Measurements from ENCODE around the gene RAD9A. TPM values are rescaled to one million over a fixed set of nuclear protein-coding genes. Genes with fewer than 3 reads are reported as not detected.

The RAD9A gene
- total and polyA plus RNA-seq, 9 of the 15 experiments (the other 6 are each of a cell fraction or from before 2014, with no cell fraction given) = 1.4 to 41.2 (median 16.1) TPM

- TF ChIP-seq TFAP4 (CRISPR knock-in tag; IDR thresholded peaks at IDR 0.05; ENCODE audit: borderline replicate concordance) (peak; percentile 46; the same call in 1 of the 2 replicates), POLR2AphosphoS2 (IDR thresholded peaks at IDR 0.05; ENCODE audit: low read length) (no peak), HMG20B (CRISPR knock-in tag; IDR thresholded peaks at IDR 0.05) (no peak), ZNF395 (CRISPR knock-in tag; IDR thresholded peaks at IDR 0.05) (no peak), ZNF444 (CRISPR knock-in tag; IDR thresholded peaks at IDR 0.05) (no peak), RBM15 (IDR thresholded peaks at IDR 0.05; ENCODE audit: insufficient read depth, low read length) (no peak), MXI1 (IDR thresholded peaks at IDR 0.05; ENCODE audit: low read depth, low read length) (no peak), HDAC2 (IDR thresholded peaks at IDR 0.05) (0 out of 2 replicates have a peak, but pooled peaks have one; percentile 37), ARID1B (IDR thresholded peaks at IDR 0.05) (peak; percentile 35), CEBPB (tag; IDR thresholded peaks at IDR 0.05) (0 out of 2 replicates have a peak, but pooled peaks have one; percentile 10), RBBP5 (IDR thresholded peaks at IDR 0.05; ENCODE audit: borderline replicate concordance, insufficient read depth, low read length, poor library complexity, severe bottlenecking) (peak; percentile 8), ZNF324 (CRISPR knock-in tag; IDR thresholded peaks at IDR 0.05) (no peak), ZNF12 (CRISPR knock-in tag; IDR thresholded peaks at IDR 0.05) (no peak), PKNOX1 (IDR thresholded peaks at IDR 0.05) (no peak), CTCF (IDR thresholded peaks at IDR 0.05 in 2 of 3, conservative IDR thresholded peaks at IDR 0.05 in 1 of 3; ENCODE audit: insufficient read depth in 2 of 3, low read depth in 1 of 3, low read length in 3 of 3) (peak; percentile 48 to 60 (median 60)), ETV6 (IDR thresholded peaks at IDR 0.05; ENCODE audit: borderline replicate concordance in 1 of 2, low read depth in 2 of 2, low read length in 1 of 2) (no peak), ETV6 (CRISPR knock-in tag; IDR thresholded peaks at IDR 0.05; ENCODE audit: borderline replicate concordance) (no peak), ZNF830 (CRISPR knock-in tag; IDR thresholded peaks at IDR 0.05) (no peak), ZNF140 (CRISPR knock-in tag; IDR thresholded peaks at IDR 0.05) (no peak), ZNF280B (CRISPR knock-in tag; IDR thresholded peaks at IDR 0.05) (no peak), NFIC (IDR thresholded peaks at IDR 0.05) (0 out of 2 replicates have a peak, but pooled peaks have one; percentile 10), PTRF (tag; IDR thresholded peaks at IDR 0.05) (no peak)
These were observed 20.4 kb upstream of the RAD9A start (continued) for GRCh38 chr11:67371189-67371910.
